Activated T-cell treated with anti-CD3 and anti-CD28 coated beads for 24 hours (primary cell): Measurements from ENCODE around the gene RBFOX1.

Source experiments
- DNase-seq: peaks from one replicate; pipeline ENCODE4 v3.0.0-alpha.2; 2020; ENCODE audit warnings: low read depth

RBFOX1 gene

DNA sequence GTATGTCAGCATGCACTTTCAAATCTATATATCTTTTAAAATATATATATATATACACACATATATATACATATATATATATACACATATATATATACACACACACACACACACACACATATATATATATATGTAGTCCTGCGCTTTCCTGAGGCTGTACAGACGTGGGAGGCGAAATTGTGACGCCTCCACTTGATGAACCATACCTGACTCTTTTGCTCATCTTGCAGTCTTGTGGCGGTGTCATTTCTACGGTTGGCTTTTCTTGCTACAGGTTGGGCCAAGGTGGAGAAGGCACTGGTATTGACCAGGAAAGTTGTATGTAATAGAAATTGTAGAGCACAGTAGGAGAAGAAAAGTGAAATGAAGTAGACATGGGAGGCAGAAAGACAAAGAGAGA lies 88.2 kb downstream of the RBFOX1 start:
- no peak for DNase-seq

DNA sequence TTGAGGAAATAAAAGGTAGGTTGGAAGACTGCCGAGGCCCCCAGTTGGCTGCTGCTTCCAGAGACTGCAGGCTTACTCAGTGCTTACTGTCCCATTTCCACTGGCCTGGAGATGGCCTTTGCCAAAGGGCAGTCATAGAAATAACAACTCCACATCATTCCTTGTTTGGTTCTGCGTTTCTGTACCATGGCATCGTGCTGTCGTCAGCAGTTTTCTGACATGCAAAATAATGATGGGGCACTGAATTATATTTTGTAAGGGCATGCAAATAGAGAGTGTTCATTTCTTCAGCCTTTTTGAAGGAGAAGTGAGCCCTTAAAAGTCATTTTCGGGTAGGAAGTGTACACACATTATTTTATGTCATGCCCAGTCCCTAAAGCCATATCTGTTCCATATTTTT lies 88.9 kb downstream of the RBFOX1 start:
- DNase-seq, result no peak

DNA sequence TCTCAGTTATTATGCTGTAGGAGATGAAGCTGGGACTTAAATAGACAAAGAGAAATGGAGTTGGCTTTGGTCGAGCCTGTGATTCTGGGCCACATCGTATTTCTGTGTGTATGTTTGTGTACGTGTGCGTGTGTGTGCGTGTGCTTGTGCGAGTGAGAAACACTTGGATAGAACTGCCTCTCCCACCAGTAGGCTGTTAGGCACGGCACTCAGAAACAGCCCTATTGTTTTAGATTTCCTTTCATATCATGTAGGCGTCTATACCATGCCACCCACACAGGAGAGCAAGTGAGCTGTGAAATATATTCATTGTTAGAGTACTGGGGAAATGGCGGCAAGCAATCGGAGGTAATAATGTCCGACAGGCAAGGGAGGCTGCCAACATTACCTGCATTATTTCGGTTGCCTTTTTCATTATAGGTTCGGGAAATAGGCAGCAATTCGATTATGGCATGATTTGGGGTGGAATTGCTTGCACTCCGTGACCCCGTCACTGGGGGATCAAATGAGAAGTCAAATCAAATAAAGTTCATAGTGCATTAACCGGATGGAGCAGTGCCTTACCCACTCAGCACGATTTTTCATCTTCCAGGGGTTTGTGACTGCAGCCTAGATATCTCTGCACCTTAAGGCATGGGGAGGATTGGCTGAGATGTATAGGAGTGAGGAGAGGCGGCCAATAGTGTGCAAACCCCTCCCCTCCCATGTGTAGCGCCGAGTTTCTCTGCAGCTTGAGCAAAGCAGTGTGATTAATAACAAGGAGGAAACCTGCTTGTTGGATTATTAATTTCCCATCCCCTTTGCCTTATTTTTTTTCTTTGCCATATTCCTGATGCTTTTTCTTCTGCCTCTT lies 89.6 kb downstream of the RBFOX1 start:
- DNase-seq, result no peak

DNA sequence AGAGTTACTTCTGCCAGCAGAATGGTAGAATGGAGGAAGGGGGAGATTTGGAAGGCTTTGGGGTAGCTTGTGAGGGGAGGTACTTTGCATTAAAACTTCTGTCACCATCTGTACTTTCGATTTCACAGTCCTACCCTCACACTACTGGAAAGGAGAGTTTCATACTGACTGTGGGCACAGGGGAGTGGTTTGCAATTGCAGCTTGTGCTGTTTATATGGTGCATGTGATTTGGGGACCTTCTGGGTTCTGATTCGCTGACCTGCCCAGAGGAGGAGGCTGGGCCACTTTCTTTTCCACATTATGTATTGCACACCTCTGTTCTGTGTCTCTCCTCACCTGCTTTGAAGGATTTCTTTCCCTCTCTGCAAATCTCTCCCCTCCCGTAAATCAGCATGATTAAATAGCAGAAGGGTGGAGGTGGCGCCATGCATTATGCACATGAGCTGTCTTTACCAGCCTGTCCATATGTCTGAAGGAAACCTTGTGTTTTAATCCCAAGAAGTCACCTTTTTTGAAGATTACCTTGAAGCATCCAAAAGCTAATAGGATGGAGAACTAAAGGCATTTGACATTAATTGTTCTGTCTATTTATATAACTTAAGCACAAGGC lies 90.9 kb downstream of the RBFOX1 start:
- DNase-seq, result no peak

DNA sequence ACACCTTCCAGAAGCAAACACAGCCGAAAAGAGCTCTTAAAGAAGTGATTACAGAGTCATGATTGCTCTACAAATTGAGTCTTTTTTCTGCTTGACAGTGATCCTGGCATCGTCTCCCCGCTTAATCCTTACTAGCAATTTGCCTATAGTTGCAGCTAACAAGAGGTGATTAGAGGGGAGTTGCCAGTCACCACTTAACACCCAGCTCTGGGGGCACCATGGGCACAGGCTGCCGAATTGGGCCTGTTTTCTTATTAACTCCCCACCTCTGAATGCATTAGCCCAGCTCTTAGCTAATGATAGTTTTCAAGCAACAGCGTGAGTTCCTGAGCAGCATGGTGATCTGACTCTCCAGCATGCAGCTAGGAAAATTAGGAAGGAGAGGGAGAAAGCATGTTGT lies 93.5 kb downstream of the RBFOX1 start:
- no peak for DNase-seq

DNA sequence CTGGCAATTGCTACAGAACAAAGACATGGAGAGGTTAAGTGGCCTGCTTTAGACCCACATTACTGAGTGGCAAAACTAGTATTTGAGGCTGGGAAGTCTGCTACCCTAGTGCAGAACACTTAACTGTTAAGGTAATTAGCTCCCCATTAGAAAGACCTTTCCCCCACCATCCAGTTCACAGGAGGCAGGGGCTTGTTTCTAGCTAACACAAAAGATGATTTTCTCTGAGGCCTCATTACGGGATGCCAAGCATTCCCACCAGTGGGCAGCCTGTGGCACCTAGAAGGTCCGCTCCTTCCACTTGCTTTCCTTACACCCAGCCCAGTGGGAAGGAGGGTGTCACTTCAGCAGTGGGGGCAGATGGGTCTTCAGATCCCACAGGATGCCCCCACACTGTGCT lies 99.1 kb downstream of the RBFOX1 start:
- no peak for DNase-seq

DNA sequence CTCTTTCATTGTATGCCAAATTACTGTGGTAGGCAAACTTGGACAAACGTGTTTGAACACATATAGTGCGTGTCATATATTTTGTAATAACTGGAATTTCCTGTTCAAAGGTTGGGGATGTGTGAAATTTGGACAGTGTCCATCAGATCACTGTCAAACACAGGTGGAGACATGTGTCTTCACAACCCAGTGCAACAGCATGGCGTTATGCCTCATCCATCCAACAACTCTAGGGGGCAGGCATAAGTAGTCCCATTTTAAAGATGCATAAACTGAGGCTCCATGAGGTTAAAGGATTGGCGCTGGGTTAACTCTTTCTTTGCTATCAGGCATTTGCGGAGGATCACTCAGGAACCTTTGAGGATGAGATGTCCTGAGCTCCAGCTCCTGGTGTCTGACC lies 103.7 kb downstream of the RBFOX1 start:
- no peak for DNase-seq

DNA sequence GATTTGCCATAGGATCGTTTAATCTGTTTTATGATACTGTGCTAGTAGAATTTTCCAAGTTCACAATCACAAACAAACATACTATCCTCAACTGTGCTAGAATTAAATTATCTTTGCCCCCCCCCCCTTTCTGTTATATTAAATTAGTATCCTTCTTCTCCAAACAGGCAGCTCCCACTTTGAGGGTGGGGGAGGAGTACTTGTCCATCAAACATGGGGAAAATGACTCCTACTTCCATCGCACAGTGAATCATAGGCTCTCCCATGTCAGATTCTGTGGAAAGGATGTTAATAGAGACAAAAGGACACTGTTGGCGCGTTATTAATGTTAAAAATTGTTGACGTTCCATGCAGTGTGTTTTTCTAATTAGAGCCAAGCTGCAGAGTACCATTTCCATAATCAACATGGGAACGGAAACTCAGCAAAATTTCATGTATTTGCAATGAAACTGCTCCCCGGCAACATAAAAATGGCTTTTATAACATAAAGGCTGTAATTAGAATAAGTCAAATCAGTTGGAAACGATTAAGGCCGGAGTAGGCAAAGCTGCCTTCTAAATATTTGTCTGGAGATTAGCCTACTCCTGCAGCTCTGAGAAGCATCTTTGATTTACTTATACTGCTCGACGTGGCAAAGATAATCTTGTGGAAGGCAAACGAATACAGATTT lies 104.6 kb downstream of the RBFOX1 start:
- no peak for DNase-seq

DNA sequence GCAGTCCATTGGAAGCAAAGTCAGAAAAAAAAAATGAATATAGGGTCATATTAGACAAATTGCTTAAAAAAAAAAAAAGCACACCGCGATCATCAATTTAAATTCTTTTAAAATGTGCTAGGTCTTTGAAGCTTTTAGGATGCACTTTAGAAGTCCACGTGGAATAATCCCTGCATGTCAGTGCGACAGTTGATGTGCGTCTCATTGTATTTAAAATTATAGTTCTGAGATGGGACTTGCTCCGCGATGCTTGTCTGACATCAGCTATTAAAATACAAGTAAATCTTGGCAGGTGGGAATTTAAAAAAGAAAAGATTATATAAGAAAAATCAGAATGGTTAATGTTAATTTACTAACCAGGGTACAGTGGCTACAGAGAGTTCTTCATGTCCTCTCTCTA lies 105.2 kb downstream of the RBFOX1 start:
- no peak for DNase-seq

DNA sequence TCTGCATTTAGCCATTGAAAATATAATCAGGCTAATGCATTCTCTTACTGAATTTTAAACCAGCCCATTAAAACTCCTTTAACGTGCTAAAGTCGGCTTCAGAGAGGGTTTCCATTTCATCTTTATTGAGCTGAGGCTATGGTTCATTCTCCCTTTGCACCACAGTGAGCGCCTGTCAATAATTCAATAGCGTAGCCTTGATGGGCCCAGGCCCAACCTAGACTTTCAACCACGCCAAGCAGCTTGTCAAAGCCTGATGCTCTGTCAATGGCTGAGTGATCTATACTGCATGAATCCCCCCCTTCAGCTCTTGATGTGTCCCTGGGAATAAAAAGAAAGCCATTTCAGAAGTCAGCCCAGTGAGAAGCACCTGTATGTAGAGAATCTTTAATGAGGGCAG lies 106.0 kb downstream of the RBFOX1 start:
- DNase-seq, result no peak

DNA sequence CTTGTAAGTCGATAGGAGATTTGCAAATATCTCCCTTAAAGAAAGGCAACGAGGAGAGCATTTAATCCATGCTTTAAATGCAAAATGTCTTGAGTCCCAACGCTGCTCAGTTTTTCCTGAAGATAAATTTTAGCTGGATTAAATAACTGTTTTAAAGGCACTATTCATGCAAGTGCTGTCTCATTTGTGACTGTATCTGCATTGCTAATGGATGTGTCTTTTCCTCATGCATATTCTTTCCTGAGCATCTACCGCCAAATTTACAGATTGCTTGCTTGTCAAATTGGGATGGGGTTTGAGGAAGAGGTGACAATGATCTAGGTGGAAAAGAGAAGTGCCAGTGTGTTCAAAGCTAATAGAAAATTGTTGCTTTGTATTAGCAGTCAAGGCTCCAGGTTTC lies 106.9 kb downstream of the RBFOX1 start:
- DNase-seq, result no peak

DNA sequence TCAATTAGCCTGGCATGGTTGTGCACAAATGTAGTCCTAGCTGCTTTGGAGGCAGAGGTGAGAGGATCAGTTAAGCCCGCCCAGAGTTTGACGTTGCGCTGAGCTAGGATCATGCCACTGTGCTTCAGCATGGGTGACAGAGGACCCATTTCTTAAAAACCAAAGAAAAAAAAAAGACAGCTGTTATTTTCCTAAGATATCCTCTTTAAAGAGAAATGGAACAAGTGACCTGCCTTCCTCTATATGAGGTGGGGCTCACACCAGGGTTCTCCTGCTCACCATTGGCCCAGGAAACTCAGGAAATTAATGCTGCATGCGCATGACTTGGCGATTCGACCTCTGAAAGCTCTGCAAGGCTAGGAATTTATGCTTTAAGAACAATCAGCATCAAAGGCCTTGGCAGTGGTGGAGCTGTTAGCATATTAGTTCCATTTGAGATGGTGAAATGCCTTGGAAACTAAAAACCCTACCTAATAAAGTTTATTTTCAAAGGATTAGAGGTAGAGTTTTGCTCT lies 108.3 kb downstream of the RBFOX1 start:
- no peak for DNase-seq

DNA sequence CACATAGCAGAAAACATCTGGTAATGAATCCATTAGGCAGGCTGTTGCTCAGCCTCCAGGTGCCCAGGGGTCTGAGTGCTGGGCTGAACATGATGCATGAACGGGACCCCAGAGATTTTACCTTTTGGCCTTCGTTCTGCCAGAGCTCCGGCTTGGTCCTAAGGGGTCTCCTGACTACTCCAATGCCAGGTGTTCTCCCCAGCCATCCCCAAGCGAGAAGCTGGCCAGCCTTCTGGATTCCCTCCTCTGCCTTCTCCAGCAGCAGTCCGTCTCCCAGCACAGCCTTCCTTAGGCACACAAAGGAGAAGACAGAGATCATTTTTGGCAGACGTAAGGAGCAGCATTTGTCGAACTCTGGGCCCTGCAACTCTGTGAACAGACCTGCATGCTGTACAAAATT lies 109.4 kb downstream of the RBFOX1 start:
- no peak for DNase-seq

DNA sequence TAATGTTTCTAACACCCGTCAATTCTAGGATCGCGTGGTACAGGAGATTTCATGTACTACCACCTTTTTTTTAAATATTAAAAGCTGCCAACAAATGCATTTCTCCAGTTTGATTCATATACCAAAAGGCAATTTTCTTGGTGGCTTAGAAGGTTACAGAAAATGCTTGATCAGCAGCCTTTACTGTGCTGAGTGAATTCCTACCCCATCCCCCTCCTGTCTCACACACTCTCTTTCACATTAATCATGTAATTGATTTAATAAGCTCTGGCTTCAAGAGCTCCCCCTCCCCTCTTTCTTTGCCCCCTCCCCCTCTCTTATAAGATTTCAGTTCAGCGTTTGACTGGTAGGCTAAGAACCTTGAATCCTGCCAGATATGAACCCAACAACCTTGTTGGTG lies 110.5 kb downstream of the RBFOX1 start:
- no peak for DNase-seq

DNA sequence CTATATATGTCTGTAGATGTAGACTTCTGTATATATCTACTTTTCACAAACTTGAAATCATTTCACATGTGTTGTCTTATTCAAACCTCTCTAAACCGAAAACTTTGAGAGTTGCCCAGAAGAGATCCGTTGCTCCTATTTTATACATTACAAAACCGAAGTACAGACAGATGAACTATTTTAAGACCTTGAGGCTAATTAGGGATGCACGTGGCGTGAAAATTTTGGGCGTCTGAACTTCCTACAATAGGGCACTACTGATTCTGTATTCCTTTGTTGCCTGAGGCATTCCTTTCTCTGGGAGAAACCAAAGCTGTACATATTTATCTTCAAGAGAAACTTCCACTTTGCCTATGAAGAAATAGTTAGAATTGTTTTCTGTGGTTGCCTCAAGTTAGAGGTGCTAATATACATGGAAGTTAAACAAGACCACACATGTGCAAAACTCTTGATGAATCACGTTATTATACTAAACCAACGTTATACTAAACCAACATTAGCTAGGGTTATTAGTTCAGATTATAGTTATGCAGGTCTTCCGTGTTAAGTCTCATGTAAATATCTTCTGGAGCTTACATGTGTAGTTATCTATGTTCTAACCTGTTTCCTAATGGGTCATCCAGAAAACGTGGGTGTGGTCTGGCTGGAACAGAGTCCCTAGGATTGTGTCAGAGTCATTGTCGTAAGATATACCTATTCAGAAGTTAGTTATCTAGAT lies 111.2 kb downstream of the RBFOX1 start:
- DNase-seq, result no peak

DNA sequence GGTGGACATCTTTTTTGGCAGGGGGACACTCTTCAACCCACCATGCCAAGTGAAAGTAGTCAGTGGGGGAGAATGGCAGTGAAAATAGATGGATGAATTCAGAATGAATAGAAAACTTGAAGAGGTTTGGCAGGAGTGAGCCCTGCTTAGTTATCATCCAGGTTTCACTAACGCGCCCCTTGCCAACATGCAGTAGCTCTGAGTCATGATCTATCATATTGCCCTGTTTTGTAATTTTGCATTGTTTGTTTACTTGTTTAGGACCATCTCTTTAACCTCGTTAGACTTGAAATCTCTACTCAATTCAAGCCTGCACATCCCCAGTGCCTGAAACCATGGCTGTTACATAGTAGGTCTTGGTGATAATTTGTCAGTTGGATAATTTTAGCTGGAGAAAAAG lies 116.7 kb downstream of the RBFOX1 start:
- no peak for DNase-seq

DNA sequence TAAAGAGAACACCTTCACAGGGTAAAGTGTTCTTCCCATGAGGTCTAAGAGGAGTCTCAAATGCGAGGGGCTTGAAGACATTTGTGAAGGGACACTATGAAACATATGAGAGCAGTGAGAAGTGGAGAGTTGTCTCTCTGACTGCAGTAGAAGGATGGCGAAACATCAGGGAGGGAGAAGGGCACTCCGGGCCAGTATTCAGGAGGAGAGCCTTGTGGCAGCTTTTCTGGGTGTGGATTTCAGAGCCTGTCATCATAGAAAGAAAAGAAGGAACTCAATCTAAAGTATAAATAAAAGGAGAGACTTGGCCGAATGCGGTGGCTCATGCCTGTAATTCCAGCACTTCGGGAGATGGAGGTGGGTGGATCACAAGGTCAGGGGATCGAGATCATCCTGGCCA lies 117.2 kb downstream of the RBFOX1 start:
- no peak for DNase-seq

DNA sequence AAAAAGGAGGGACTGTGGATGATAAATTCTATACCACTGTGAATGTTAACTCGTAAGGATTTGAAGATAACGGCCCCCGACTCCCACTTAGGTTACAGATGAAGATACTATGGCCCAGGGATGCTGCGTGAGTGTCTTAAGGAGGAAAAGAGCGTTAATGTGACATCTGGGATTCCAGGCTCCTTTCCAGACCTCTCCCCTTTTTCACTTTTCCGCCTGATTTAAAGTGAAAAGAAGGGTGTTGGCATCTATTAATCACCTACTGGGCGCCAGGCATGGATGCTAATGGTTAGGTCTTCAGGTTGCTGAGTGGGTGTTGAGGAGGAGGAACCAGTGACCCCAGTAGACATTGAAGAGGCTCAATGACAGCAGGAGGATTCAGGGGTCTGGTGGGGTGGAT lies 117.8 kb downstream of the RBFOX1 start:
- DNase-seq, result no peak

DNA sequence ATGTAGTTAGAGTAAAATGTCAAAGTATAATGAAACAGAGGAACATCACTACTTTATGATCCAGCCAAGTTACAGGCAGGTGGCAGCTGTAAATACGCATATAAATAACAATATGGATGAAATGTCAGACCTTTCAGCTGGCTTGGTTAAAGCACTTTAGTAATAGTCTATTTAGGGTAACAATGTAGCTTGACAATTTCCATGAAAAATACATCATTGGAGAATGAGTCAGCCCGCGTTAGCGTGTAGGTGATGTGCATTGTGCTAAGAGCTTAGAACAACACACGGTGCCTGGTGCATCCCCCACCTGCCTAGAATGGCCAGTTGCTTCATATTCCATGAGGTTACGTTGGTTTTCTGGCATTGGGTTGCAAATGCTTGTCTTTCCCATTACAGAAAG lies 119.4 kb downstream of the RBFOX1 start:
- DNase-seq, result no peak

DNA sequence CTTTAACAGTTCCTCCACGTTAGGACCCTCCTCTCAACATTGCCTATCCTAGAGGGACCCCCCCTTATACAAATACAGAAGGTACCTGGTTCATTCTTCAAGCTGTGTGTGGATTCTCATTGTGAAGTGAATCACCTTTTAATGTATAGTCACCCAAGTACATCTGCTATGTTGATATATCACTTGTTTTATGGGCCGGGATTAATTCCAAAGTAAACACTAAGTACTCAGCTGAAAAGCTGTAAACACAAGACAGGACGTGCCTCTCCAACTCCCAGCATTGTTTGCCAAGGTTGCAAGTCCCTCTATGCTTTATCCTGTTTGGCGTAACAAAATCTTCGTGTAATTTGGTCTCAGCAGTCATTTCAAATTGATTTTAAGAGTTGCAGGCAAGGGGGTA lies 123.6 kb downstream of the RBFOX1 start:
- no peak for DNase-seq

DNA sequence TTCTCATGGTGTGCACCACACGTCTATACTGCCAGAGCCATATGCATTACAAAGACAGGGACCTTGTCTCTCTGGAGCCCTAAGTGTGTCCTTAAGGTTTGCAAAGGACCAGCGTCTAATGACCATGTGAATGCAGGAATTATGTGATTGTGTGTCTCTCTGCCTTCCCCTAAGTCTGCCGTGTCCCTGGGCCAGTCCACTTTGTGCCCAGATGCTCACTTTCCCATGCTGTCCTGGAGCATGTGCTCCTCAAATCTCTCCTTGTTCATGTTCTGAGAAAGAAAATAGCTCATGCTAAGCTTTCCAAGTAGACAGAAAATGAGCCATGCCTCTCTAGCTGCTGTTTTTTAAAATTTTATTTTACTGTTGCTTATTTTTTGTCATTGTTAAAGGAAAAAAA lies 125.5 kb downstream of the RBFOX1 start:
- no peak for DNase-seq

DNA sequence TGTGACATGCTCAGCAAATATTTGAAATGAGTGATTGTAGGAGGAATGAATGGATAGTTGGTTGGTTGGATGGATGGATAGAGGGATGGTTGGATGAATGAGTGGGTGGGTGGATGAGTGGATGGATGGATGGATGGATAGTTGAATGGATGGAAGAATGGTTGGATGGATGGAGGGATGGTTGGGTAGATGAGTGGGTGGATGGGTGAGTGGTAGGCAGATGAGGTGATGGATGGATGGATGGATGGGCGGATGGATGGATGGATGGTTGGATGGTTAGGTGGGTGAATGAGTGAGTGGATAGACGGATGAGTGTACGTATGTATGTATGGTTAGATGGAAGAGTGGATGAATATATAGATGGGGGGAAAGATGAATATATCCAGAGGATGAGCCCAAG lies 137.7 kb downstream of the RBFOX1 start:
- no peak for DNase-seq

DNA sequence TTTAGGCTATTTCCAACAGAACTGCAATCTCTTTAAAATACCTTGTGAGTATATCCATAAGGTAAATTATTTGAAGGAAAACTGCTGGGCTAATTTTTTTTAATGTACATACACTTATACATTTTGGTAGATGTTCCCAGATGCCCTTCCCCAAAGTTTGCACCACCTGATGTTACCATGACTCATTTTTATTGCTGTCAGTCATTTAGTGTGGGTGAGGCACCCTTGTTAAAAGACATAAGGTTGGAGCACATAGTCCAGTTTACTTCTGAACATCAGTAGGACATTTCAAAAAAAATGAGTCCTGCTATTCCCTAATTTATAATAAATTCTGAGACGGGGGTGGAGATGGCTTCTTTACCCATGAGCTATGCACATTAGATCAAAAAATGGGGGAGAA lies 138.6 kb downstream of the RBFOX1 start:
- no peak for DNase-seq
